Gastroesophageal sphincter (tissue), 4 donors: ENCODE data around the gene MRTFB. TPM values are rescaled to one million over a fixed set of nuclear protein-coding genes. Genes with fewer than 3 reads are reported as not detected.

Experiments used
- ATAC-seq: fragments of 150-250 bp; one replicate; pipeline ENCODE4 v1.9.1; 2016; ENCODE audit warnings: mild to moderate bottlenecking, moderate library complexity
- H3K27ac ChIP-seq, 4 donors: fragments of 200-600 bp; sonication (generic) in 3 of 4; 1 replicate in 3 of 4; 2 replicates in 1 of 4; pipeline ENCODE4 v1.5.1; 2016 to 2019
- H3K27me3 ChIP-seq: fragments of 200-600 bp; sonication (generic); one replicate; pipeline ENCODE4 v1.5.1; 2019
- H3K36me3 ChIP-seq, 2 donors: fragments of 200-600 bp; sonication (generic); one replicate each; pipeline ENCODE4 v1.5.1; 2019; ENCODE audit warnings: control low read depth in 1 of 2
- H3K4me1 ChIP-seq, 3 donors: fragments of 200-600 bp; sonication (generic); 1 replicate in 2 of 3; 2 replicates in 1 of 3; pipeline ENCODE4 v1.5.1; 2016 to 2019; ENCODE audit warnings: control low read depth in 2 of 3
- H3K4me3 ChIP-seq, 2 donors: fragments of 200-600 bp; sonication (generic); one replicate each; pipeline ENCODE4 v1.5.1; 2019; ENCODE audit warnings: mild to moderate bottlenecking in 1 of 2, moderate library complexity in 1 of 2
- H3K9me3 ChIP-seq, 3 donors: fragments of 200-600 bp; sonication (generic); one replicate each; pipeline ENCODE4 v1.5.1; 2017 to 2019; ENCODE audit warnings: control low read depth in 2 of 3
- CTCF ChIP-seq, 4 experiments: fragments of 200-600 bp in 2 of 4; fragments of 450-650 bp in 2 of 4; sonication (generic) in 1 of 4; IDR thresholded peaks; one replicate each; pipeline ENCODE4 v1.5.1; 2017 to 2019; ENCODE audit warnings: antibody characterized with exemption in 4 of 4, mild to moderate bottlenecking in 2 of 4, moderate library complexity in 2 of 4
- EP300 ChIP-seq: sonication (generic); formaldehyde crosslinking; IDR thresholded peaks from one replicate; pipeline ENCODE4 v1.6.1; 2017; ENCODE audit warnings: antibody characterized with exemption, mild to moderate bottlenecking
- POLR2A ChIP-seq, 2 donors: fragments of 450-650 bp; IDR thresholded peaks; one replicate each; pipeline ENCODE4 v1.6.1; 2017; ENCODE audit warnings: antibody characterized with exemption in 2 of 2, mild to moderate bottlenecking in 2 of 2, moderate library complexity in 1 of 2
- POLR2AphosphoS5 ChIP-seq: sonication (generic); formaldehyde crosslinking; IDR thresholded peaks from one replicate; pipeline ENCODE4 v1.6.1; 2017; ENCODE audit warnings: antibody characterized with exemption
- WGBS, 2 donors: methylation state at CpG; one replicate each; pipeline ENCODE4 v1.1.5; 2018; ENCODE audit warnings: low coverage in 1 of 2; 5-methylcytosine and 5-hydroxymethylcytosine counted together
- total RNA-seq, 4 donors: library from RNA; depleted of rRNA; stranded (reverse); fragments of >200 nt; gene quantifications; one replicate each; pipeline ENCODE4 v1.1.0, GENCODE V29; 2016

The MRTFB gene
- total RNA-seq, 4 donors from 2014 or later = 38.8 to 53.1 (median 41.1) TPM

GRCh38 chr16:14028202-14028601 lies 42.9 kb upstream of the MRTFB start:
- Histone ChIP-seq H3K4me3 (no peak overlapping the region), H3K36me3 (no peaks in the 10 kb centered on the region), H3K27ac (no peak overlapping the region), H3K27me3 (no peaks in the 10 kb centered on the region), H3K9me3 (no peaks in the 10 kb centered on the region), H3K4me1 (no peaks in the 10 kb centered on the region)
- ATAC-seq = no peak
- TF ChIP-seq POLR2AphosphoS5 = no peak
- TF ChIP-seq EP300 = no peak
- TF ChIP-seq CTCF (IDR thresholded peaks at IDR 0.05) = no peak
- no peak for TF ChIP-seq POLR2A (IDR thresholded peaks at IDR 0.05)
- WGBS, 2 donors = 60 to 63% methylated on average over 1 to 2 of the region's 3 CpGs

GRCh38 chr16:14029658-14030057 lies 41.5 kb upstream of the MRTFB start:
- Histone ChIP-seq H3K9me3 (no peaks in the 10 kb centered on the region), H3K27me3 (no peaks in the 10 kb centered on the region), H3K4me1 (no peaks in the 10 kb centered on the region), H3K36me3 (no peaks in the 10 kb centered on the region), H3K4me3 (no peak overlapping the region), H3K27ac (no peak overlapping the region)
- no peak for ATAC-seq
- 70 to 83% methylated on average over 2 to 3 of the region's 6 CpGs for WGBS, 2 donors
- TF ChIP-seq POLR2A (IDR thresholded peaks at IDR 0.05) (no peak), CTCF (IDR thresholded peaks at IDR 0.05) (no peak), EP300 (no peak), POLR2AphosphoS5 (no peak)

- Histone ChIP-seq H3K27me3 (no peaks in the 10 kb centered on the region), H3K27ac (no peak overlapping the region), H3K4me3 (no peak overlapping the region), H3K9me3 (peaks cover 0 to 11% (median 0%) of the 10 kb centered on the region in 3 donors), H3K36me3 (no peaks in the 10 kb centered on the region), H3K4me1 (no peaks in the 10 kb centered on the region)
- WGBS, 2 donors = 79 to 88% methylated on average over 4 to 5 of the region's 5 CpGs
- ATAC-seq = no peak
- no peak for TF ChIP-seq POLR2AphosphoS5
- TF ChIP-seq EP300 = no peak
- no peak for TF ChIP-seq POLR2A (IDR thresholded peaks at IDR 0.05)
- TF ChIP-seq CTCF (IDR thresholded peaks at IDR 0.05) = no peak
Measured at GRCh38 chr16:14035092-14035491, 36.0 kb upstream of the MRTFB start.

GRCh38 chr16:14036889-14037288 lies 34.2 kb upstream of the MRTFB start:
- Histone ChIP-seq H3K27me3 (no peaks in the 10 kb centered on the region), H3K4me1 (no peaks in the 10 kb centered on the region), H3K4me3 (no peak overlapping the region), H3K27ac (no peak overlapping the region), H3K9me3 (peaks cover 0 to 11% (median 0%) of the 10 kb centered on the region in 3 donors), H3K36me3 (no peaks in the 10 kb centered on the region)
- WGBS, 2 donors = 80 to 93% methylated on average over 3 to 7 of the region's 7 CpGs
- ATAC-seq = no peak
- TF ChIP-seq POLR2AphosphoS5 (no peak), POLR2A (IDR thresholded peaks at IDR 0.05) (no peak), CTCF (IDR thresholded peaks at IDR 0.05) (no peak), EP300 (no peak)

- Histone ChIP-seq H3K4me1 (no peaks in the 10 kb centered on the region), H3K27ac (no peak overlapping the region), H3K36me3 (no peaks in the 10 kb centered on the region), H3K4me3 (no peak overlapping the region), H3K9me3 (peaks cover 0 to 11% (median 0%) of the 10 kb centered on the region in 3 donors), H3K27me3 (no peaks in the 10 kb centered on the region)
- no peak for ATAC-seq
- no peak for TF ChIP-seq CTCF (IDR thresholded peaks at IDR 0.05)
- TF ChIP-seq POLR2A (IDR thresholded peaks at IDR 0.05) = no peak
- TF ChIP-seq EP300 = no peak
- no peak for TF ChIP-seq POLR2AphosphoS5
- 88 to 93% methylated on average over 1 to 3 of the region's 3 CpGs for WGBS, 2 donors
Measured at GRCh38 chr16:14037960-14038359, 33.2 kb upstream of the MRTFB start.
